ENCODE results near the gene BCAS3.

DNA sequence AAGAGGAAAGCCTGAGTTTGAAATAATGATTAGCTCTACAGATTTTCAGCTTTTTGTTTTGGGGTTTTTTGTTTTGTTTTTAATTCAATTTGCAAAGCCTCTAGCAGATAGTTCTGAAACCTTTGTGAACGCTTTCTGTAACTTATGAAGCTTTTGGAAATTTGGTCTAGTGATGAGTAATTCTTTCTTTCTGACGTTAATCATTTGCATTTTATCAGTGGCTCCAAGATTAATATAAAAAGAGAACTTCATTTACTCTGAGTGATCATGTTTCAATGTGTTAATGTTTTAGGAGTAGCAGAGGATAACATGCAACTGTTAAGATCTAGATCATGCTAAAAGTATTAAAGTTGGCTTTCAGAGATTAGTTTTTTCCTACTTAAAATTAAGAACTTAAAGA lies 561.7 kb downstream of the BCAS3 start:
- TF ChIP-seq, protein P1, sequence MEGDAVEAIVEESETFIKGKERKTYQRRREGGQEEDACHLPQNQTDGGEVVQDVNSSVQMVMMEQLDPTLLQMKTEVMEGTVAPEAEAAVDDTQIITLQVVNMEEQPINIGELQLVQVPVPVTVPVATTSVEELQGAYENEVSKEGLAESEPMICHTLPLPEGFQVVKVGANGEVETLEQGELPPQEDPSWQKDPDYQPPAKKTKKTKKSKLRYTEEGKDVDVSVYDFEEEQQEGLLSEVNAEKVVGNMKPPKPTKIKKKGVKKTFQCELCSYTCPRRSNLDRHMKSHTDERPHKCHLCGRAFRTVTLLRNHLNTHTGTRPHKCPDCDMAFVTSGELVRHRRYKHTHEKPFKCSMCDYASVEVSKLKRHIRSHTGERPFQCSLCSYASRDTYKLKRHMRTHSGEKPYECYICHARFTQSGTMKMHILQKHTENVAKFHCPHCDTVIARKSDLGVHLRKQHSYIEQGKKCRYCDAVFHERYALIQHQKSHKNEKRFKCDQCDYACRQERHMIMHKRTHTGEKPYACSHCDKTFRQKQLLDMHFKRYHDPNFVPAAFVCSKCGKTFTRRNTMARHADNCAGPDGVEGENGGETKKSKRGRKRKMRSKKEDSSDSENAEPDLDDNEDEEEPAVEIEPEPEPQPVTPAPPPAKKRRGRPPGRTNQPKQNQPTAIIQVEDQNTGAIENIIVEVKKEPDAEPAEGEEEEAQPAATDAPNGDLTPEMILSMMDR (IDR thresholded peaks at IDR 0.05; ENCODE audit: low read depth, low read length) = no peak
- TF ChIP-seq EZH2phosphoT487 (IDR thresholded peaks at IDR 0.05; ENCODE audit: low read depth) = no peak

Measured in OCI-LY3 (cell line).